Vagina (tissue), 2 donors: Measurements from ENCODE around the gene RPL27A. TPM values are rescaled to one million over a fixed set of nuclear protein-coding genes. Genes with fewer than 3 reads are reported as not detected.
A peak's percentile ranks its signal among the peaks of the same experiment; 100 is the strongest.
"Not testable (repeated sequence)": the region's sequence is repeated elsewhere in the genome, so short reads cannot be mapped to it uniquely, and the experiment has no call there.

ENCODE experiments used
- DNase-seq, 2 donors: peaks; one replicate each; pipeline ENCODE4 v3.0.0-alpha.2; 2017; ENCODE audit errors: extremely low spot score in 2 of 2
- H3K27ac ChIP-seq: fragments of 200-600 bp; sonication (generic); one replicate; pipeline ENCODE4 v1.5.1; 2019
- H3K27me3 ChIP-seq: fragments of 200-600 bp; sonication (generic); one replicate; pipeline ENCODE4 v1.5.1; 2019
- H3K36me3 ChIP-seq, 2 donors: fragments of 200-600 bp; sonication (generic); one replicate each; pipeline ENCODE4 v1.5.1; 2017 to 2019
- H3K4me1 ChIP-seq: fragments of 200-600 bp; sonication (generic); one replicate; pipeline ENCODE4 v1.5.1; 2019
- H3K4me3 ChIP-seq, 2 donors: fragments of 200-600 bp; sonication (generic); 1 replicate in 1 of 2; 2 replicates in 1 of 2; pipeline ENCODE4 v1.5.1; 2016 to 2019
- H3K9me3 ChIP-seq: fragments of 200-600 bp; sonication (generic); one replicate; pipeline ENCODE4 v1.5.1; 2019
- POLR2A ChIP-seq, 2 donors: fragments of 450-650 bp; IDR thresholded peaks; one replicate each; pipeline ENCODE4 v1.6.1; 2017; ENCODE audit warnings: antibody characterized with exemption in 2 of 2, mild to moderate bottlenecking in 2 of 2, moderate library complexity in 2 of 2
- POLR2AphosphoS5 ChIP-seq, 2 donors: sonication (generic); formaldehyde crosslinking; IDR thresholded peaks; one replicate each; pipeline ENCODE4 v1.9.0; 2017; ENCODE audit warnings: antibody characterized with exemption in 2 of 2, mild to moderate bottlenecking in 2 of 2, low read depth in 1 of 2; ENCODE audit not compliant: insufficient read depth in 1 of 2
- intact Hi-C: fragments of 100-400 bp; cut with DNase I; formaldehyde crosslinking; loops from one replicate; pipeline ENCODE4 v1.15.1; 2023
- total RNA-seq: library from RNA; depleted of rRNA; stranded (reverse); fragments of >200 nt; gene quantifications from one replicate; pipeline ENCODE4 v1.2.3, GENCODE V29; 2016
- TF ChIP-seq, protein P1 (sequence below), 3 experiments: fragments of 450-650 bp in 2 of 3; fragments of 200-600 bp in 1 of 3; sonication (generic) in 1 of 3; IDR thresholded peaks; one replicate each; pipeline ENCODE4 v1.5.1; 2017 to 2019; ENCODE audit warnings: antibody characterized with exemption in 3 of 3, mild to moderate bottlenecking in 2 of 3, moderate library complexity in 2 of 3

RPL27A gene
- total RNA-seq, 1 donor from 2014 or later = 1,279 TPM

GRCh38 chr11:8658321-8659057, 24.1 kb upstream of the RPL27A start:
- Histone ChIP-seq H3K4me3 (peak overlapping the region in 1 of 2 donors; percentile 6), H3K36me3 (no peaks in the 10 kb centered on the region), H3K27me3 (no peaks in the 10 kb centered on the region), H3K27ac (no peak overlapping the region), H3K9me3 (no peaks in the 10 kb centered on the region), H3K4me1 (no peaks in the 10 kb centered on the region)
- intact Hi-C loops = no loop called here
- TF ChIP-seq, protein P1, sequence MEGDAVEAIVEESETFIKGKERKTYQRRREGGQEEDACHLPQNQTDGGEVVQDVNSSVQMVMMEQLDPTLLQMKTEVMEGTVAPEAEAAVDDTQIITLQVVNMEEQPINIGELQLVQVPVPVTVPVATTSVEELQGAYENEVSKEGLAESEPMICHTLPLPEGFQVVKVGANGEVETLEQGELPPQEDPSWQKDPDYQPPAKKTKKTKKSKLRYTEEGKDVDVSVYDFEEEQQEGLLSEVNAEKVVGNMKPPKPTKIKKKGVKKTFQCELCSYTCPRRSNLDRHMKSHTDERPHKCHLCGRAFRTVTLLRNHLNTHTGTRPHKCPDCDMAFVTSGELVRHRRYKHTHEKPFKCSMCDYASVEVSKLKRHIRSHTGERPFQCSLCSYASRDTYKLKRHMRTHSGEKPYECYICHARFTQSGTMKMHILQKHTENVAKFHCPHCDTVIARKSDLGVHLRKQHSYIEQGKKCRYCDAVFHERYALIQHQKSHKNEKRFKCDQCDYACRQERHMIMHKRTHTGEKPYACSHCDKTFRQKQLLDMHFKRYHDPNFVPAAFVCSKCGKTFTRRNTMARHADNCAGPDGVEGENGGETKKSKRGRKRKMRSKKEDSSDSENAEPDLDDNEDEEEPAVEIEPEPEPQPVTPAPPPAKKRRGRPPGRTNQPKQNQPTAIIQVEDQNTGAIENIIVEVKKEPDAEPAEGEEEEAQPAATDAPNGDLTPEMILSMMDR (IDR thresholded peaks at IDR 0.05) = no peak
- no peak for TF ChIP-seq POLR2A (IDR thresholded peaks at IDR 0.05)
- TF ChIP-seq POLR2AphosphoS5 (IDR thresholded peaks at IDR 0.05; ENCODE audit: insufficient read depth in 1 of 2, low read depth in 1 of 2) = no peak
- no peak for DNase-seq

- H3K4me3 ChIP-seq = no peak overlapping the region
- H3K27me3 ChIP-seq = no peaks in the 10 kb centered on the region
- intact Hi-C loops = no loop called here
- TF ChIP-seq POLR2AphosphoS5 (IDR thresholded peaks at IDR 0.05; ENCODE audit: insufficient read depth in 1 of 2, low read depth in 1 of 2) = no peak
- TF ChIP-seq POLR2A (IDR thresholded peaks at IDR 0.05) = no peak
- TF ChIP-seq, protein P1 (IDR thresholded peaks at IDR 0.05) = no peak
- H3K36me3 ChIP-seq = no peaks in the 10 kb centered on the region
- H3K27ac ChIP-seq = no peak overlapping the region
- no peaks in the 10 kb centered on the region for H3K4me1 ChIP-seq
- DNase-seq = no peak
- H3K9me3 ChIP-seq = no peaks in the 10 kb centered on the region
Measured at GRCh38 chr11:8661001-8661795, 21.4 kb upstream of the RPL27A start.

DNA sequence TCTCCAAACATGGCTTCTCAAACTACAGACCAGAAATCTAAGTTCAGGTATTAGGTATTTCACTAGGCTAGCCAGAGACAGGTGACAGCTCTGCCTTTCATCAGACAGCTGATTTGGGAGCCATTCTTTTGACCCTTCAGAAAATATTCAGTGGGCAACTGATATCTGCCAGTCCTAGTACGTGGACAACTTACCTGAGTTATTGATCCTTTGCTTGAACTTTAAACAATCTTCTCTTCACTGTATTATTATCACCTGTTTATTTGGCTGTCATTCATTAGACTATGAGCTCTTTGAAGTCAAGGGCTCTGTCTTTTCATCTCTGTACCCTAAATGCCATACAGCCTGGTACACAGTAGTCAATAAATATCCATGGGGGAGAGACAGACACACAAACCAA, 17.4 kb upstream of the RPL27A start:
- no peak for TF ChIP-seq POLR2AphosphoS5 (IDR thresholded peaks at IDR 0.05; ENCODE audit: insufficient read depth in 1 of 2, low read depth in 1 of 2)
- TF ChIP-seq, protein P1 (IDR thresholded peaks at IDR 0.05) = no peak
- TF ChIP-seq POLR2A (IDR thresholded peaks at IDR 0.05) = no peak
- Histone ChIP-seq H3K27me3 (no peaks in the 10 kb centered on the region), H3K4me3 (no peak overlapping the region), H3K9me3 (no peaks in the 10 kb centered on the region), H3K36me3 (no peaks in the 10 kb centered on the region), H3K27ac (no peak overlapping the region), H3K4me1 (no peaks in the 10 kb centered on the region)
- no peak for DNase-seq
- intact Hi-C loops = no loop called here

- peaks cover 13% of the 10 kb centered on the region for H3K4me1 ChIP-seq
- H3K27me3 ChIP-seq, H3K36me3 ChIP-seq, H3K9me3 ChIP-seq, intact Hi-C loops, H3K4me3 ChIP-seq, H3K27ac ChIP-seq, DNase-seq: not testable (repeated sequence)
Measured at GRCh38 chr11:8670081-8670480, 12.5 kb upstream of the RPL27A start.

DNA sequence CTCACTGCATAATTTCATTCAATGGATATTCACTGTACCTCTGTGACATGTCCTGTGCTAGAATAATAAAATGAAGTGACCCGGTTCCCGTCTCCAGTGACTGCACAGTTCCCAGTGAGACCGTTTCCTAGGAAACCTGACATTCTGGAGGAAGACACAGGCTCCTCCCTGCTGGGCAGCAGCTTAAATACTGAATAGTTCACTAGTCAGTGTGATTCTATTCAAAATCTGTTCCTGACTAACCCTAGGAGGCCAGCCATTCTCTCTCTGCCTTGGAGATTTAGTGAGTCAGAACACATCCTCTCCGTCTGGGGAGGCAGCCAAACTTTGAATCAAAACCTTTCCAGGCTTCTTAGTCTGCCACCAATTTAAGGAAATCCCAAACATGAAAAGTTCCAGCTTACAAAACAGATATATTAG, 11.4 kb upstream of the RPL27A start:
- Histone ChIP-seq H3K27ac (peak overlapping the region; percentile 83), H3K9me3 (no peaks in the 10 kb centered on the region), H3K36me3 (no peaks in the 10 kb centered on the region), H3K4me3 (no peak overlapping the region), H3K27me3 (no peaks in the 10 kb centered on the region), H3K4me1 (peaks cover 13% of the 10 kb centered on the region)
- TF ChIP-seq POLR2AphosphoS5 (IDR thresholded peaks at IDR 0.05; ENCODE audit: insufficient read depth in 1 of 2, low read depth in 1 of 2) (peak in 1 of 2 donors; percentile 75), POLR2A (IDR thresholded peaks at IDR 0.05) (no peak)
- no peak for DNase-seq
- intact Hi-C loops = no loop called here

DNA sequence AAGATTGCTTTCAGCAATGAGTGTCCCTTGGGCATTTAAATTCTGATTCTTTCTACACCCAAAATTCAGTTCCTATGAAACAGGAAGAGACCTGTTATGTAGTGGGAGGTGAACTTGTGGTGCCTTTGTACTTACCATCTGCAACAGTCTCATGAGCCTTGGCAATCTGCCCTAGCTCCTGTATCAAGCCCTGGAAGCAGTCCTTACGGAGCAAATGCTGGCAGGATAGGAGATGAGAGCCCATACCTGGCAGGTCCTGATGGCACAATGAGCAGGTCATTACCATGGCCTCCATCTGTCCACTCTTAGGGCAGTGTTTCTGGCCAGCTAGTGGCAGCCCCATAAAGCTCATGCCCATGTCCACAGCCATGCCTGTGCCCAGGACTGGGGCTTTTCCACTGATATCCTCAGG, 10.9 kb upstream of the RPL27A start:
- Histone ChIP-seq H3K4me1 (peaks cover 13% of the 10 kb centered on the region), H3K27me3 (no peaks in the 10 kb centered on the region), H3K4me3 (no peak overlapping the region), H3K9me3 (no peaks in the 10 kb centered on the region), H3K36me3 (no peaks in the 10 kb centered on the region), H3K27ac (peak overlapping the region; percentile 83)
- no peak for DNase-seq
- intact Hi-C loops = no loop called here
- TF ChIP-seq, protein P1 (IDR thresholded peaks at IDR 0.05) = no peak
- TF ChIP-seq POLR2AphosphoS5 (IDR thresholded peaks at IDR 0.05; ENCODE audit: insufficient read depth in 1 of 2, low read depth in 1 of 2) (no peak), POLR2A (IDR thresholded peaks at IDR 0.05) (no peak)
